GM23248 (cell line): ENCODE results near the gene GPHA2. TPM values are rescaled to one million over a fixed set of nuclear protein-coding genes. Genes with fewer than 3 reads are reported as not detected.

Source experiments
- DNase-seq: peaks from one replicate; pipeline ENCODE4 v3.0.0-alpha.2; 2015
- H2AFZ ChIP-seq: fragments of 200-600 bp; sonication (generic); 2 replicates; pipeline ENCODE4 v1.6.1; 2016; ENCODE audit warnings: antibody characterized with exemption
- H3F3A ChIP-seq: fragments of 200-600 bp; sonication (generic); 2 replicates; pipeline ENCODE4 v1.6.1; 2016; ENCODE audit warnings: mild to moderate bottlenecking, antibody characterized with exemption, mixed run types; ENCODE audit not compliant: insufficient read depth
- H3K27ac ChIP-seq: fragments of 200-600 bp; sonication (generic); 2 replicates; pipeline ENCODE4 v1.5.1; 2016; ENCODE audit warnings: mild to moderate bottlenecking
- H3K27me3 ChIP-seq: fragments of 200-600 bp; sonication (generic); replicated peaks from 2 replicates; pipeline ENCODE4 v1.6.1; 2016; ENCODE audit warnings: mild to moderate bottlenecking; ENCODE audit not compliant: insufficient read depth
- H3K36me3 ChIP-seq: fragments of 200-600 bp; sonication (generic); 2 replicates; pipeline ENCODE4 v1.6.1; 2016; ENCODE audit warnings: low read depth, mild to moderate bottlenecking
- H3K4me1 ChIP-seq: fragments of 200-600 bp; sonication (generic); 2 replicates; pipeline ENCODE4 v1.6.1; 2016; ENCODE audit warnings: mild to moderate bottlenecking; ENCODE audit not compliant: insufficient read depth
- H3K4me2 ChIP-seq: fragments of 200-600 bp; sonication (generic); one replicate; pipeline ENCODE4 v1.6.1; 2016; ENCODE audit warnings: mild to moderate bottlenecking; ENCODE audit not compliant: unreplicated experiment
- H3K4me3 ChIP-seq: fragments of 200-600 bp; sonication (generic); 2 replicates; pipeline ENCODE4 v1.5.1; 2016; ENCODE audit warnings: mild to moderate bottlenecking
- H3K79me2 ChIP-seq: fragments of 200-600 bp; sonication (generic); 2 replicates; pipeline ENCODE4 v1.6.1; 2016; ENCODE audit warnings: mild to moderate bottlenecking; ENCODE audit not compliant: insufficient read depth
- H3K9ac ChIP-seq: fragments of 200-600 bp; sonication (generic); 2 replicates; pipeline ENCODE4 v1.6.1; 2016; ENCODE audit warnings: mild to moderate bottlenecking
- H3K9me2 ChIP-seq: fragments of 200-600 bp; sonication (generic); 2 replicates; pipeline ENCODE4 v1.6.1; 2016; ENCODE audit warnings: mixed run types, mild to moderate bottlenecking, moderate library complexity; ENCODE audit not compliant: insufficient read depth
- H3K9me3 ChIP-seq: fragments of 200-600 bp; sonication (generic); one replicate; pipeline ENCODE4 v1.6.1; 2017; ENCODE audit warnings: low read depth
- H4K20me1 ChIP-seq: fragments of 200-600 bp; sonication (generic); 2 replicates; pipeline ENCODE4 v1.6.0; 2016; ENCODE audit not compliant: insufficient read depth
- EZH2 ChIP-seq: fragments of 200-600 bp; sonication (generic); IDR thresholded peaks from 2 replicates; pipeline ENCODE4 v1.6.1; 2018; ENCODE audit warnings: antibody characterized with exemption, mild to moderate bottlenecking; ENCODE audit not compliant: insufficient read depth, poor library complexity, severe bottlenecking
- EZH2phosphoT487 ChIP-seq: fragments of 200-600 bp; sonication (generic); IDR thresholded peaks from 2 replicates; pipeline ENCODE4 v1.6.1; 2018; ENCODE audit warnings: antibody characterized with exemption, moderate library complexity, mild to moderate bottlenecking, low read depth; ENCODE audit not compliant: insufficient read depth
- WGBS, 2 experiments: methylation state at CpG; one replicate each; pipeline ENCODE4 v1.1.6; 2015 to 2017; ENCODE audit warnings: low lambda C conversion rate in 2 of 2, low coverage in 1 of 2; ENCODE audit errors: missing lambda C conversion rate in 2 of 2; 5-methylcytosine and 5-hydroxymethylcytosine counted together
- in situ Hi-C: fragments of 300-500 bp; cut with MboI; formaldehyde crosslinking; loops from 2 replicates; pipeline ENCODE4 v1.15.0; 2020
- polyA plus RNA-seq: library from polyadenylated mRNA; unstranded; fragments of >200 nt; fragmentation: Nextera tagmentation; extraction: Ambion mirVana; gene quantifications from 2 replicates; pipeline ENCODE4 v1.2.1, GENCODE V29; 2016
- total RNA-seq: library from RNA; depleted of rRNA; stranded (reverse); fragments of >200 nt; shearing (Covaris generic); gene quantifications from 2 replicates; pipeline ENCODE4 v1.2.3, GENCODE V29; 2014

Gene GPHA2
- total and polyA plus RNA-seq, 2 experiments from 2014 or later, result not detected

DNA sequence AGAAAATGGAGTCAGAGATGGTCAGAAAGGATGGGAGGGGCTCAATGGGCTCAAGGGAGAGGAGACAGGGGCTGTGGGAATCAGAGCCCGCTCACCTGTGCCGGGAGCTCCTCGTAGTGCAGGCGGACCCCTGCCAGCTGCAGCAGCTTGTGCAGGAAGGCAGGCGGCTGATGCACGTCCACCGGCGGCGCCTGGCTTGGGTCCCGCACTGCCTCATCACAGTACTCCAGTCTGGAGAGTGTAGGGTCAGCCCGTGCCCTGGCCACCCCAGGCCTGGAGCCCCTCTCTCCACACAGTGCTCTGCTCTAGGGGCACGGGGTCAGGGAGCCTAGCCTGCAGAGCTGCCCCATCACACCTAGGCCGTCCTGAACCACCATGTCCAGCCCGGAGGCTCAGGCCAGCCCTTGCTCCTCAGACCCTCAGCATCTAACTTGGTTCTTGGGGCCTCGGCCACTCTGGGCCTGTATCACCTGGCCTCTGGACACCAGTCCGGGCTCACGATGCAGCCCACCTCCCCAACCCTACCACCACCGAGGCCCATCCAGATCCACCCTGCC, 22.4 kb downstream of the GPHA2 start:
- Histone ChIP-seq H3K4me3 (no peak overlapping the region), H3K4me1 (peaks cover 6% of the 10 kb centered on the region; the same call in 1 of the 2 replicates), H4K20me1 (no peaks in the 10 kb centered on the region), H2AFZ (no peak overlapping the region), H3F3A (peaks cover 8% of the 10 kb centered on the region), H3K9me3 (no peaks in the 10 kb centered on the region), H3K79me2 (peaks cover 19% of the 10 kb centered on the region), H3K36me3 (no peaks in the 10 kb centered on the region; the same call in 1 of the 2 replicates), H3K27ac (no peak overlapping the region), H3K4me2 (no peak overlapping the region), H3K9ac (no peak overlapping the region), H3K9me2 (no peaks in the 10 kb centered on the region), H3K27me3 (no peaks in the 10 kb centered on the region)
- WGBS, 2 experiments, result 80 to 84% methylated on average over 16 to 17 of the region's 18 CpGs
- in situ Hi-C loops, result no loop called here
- no peak for TF ChIP-seq EZH2
- no peak for TF ChIP-seq EZH2phosphoT487
- no peak for DNase-seq

DNA sequence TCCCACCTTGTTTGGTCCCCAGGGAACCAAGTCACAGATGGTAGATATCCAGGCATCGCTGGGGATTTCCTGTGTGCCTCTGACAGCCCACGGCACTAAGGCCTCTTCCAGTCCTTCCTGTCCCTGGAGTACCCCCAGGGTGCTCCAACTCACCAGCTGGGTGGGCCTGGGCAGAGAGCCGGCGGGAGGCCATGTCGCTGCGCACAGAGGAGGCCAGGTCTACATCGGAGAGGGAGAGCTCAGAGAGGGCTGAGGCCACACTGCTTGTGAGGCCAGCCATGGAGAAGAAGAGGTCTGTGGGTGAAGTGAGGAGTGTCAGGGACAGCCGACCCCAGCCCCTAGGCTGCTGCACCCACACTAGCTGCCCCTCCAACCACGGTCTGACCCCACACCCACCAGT, 24.0 kb downstream of the GPHA2 start:
- Histone ChIP-seq H3K9me2 (no peaks in the 10 kb centered on the region), H2AFZ (no peak overlapping the region), H3K9me3 (no peaks in the 10 kb centered on the region), H3K4me1 (no peaks in the 10 kb centered on the region), H3K9ac (no peak overlapping the region), H3K4me2 (no peak overlapping the region), H3K27me3 (no peaks in the 10 kb centered on the region), H3K79me2 (peaks cover 17% of the 10 kb centered on the region), H3K27ac (no peak overlapping the region), H3K4me3 (no peak overlapping the region), H4K20me1 (no peaks in the 10 kb centered on the region), H3K36me3 (no peaks in the 10 kb centered on the region; the same call in 1 of the 2 replicates), H3F3A (no peaks in the 10 kb centered on the region)
- no peak for TF ChIP-seq EZH2
- TF ChIP-seq EZH2phosphoT487, result no peak
- in situ Hi-C loops, result no loop called here
- 95 to 98% methylated on average over 9 of the region's 9 CpGs for WGBS, 2 experiments
- DNase-seq, result no peak

DNA sequence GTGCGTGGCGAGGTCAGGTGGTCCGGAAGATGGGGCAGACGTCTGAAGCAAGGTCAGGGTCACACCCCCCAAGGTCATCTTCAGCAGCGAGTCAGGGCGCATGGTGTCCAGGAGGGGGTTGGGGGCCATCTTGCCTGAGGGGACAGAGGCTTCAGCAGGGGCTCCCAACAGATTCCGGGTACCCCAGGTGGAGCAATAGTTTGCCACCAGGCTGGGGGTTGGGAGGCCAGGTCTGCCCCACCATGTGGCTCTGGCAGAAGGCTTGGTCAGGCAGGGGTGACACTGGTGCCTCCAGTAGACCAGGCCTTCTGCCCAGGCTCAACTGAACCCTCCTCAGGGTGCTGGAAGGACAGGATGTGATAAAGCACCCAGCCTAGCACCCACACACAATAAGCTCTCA, 24.6 kb downstream of the GPHA2 start:
- Histone ChIP-seq H2AFZ (no peak overlapping the region), H3K79me2 (peaks cover 11% of the 10 kb centered on the region), H3K4me3 (no peak overlapping the region), H3K4me1 (no peaks in the 10 kb centered on the region), H3K9ac (no peak overlapping the region), H3K9me2 (no peaks in the 10 kb centered on the region), H3K27me3 (no peaks in the 10 kb centered on the region), H3K9me3 (no peaks in the 10 kb centered on the region), H3K4me2 (no peak overlapping the region), H3K36me3 (no peaks in the 10 kb centered on the region; the same call in 1 of the 2 replicates), H4K20me1 (no peaks in the 10 kb centered on the region), H3F3A (no peaks in the 10 kb centered on the region), H3K27ac (no peak overlapping the region)
- TF ChIP-seq EZH2 (no peak), EZH2phosphoT487 (no peak)
- no peak for DNase-seq
- in situ Hi-C loops, result no loop called here
- WGBS, 2 experiments, result 91 to 95% methylated on average over 7 of the region's 7 CpGs

DNA sequence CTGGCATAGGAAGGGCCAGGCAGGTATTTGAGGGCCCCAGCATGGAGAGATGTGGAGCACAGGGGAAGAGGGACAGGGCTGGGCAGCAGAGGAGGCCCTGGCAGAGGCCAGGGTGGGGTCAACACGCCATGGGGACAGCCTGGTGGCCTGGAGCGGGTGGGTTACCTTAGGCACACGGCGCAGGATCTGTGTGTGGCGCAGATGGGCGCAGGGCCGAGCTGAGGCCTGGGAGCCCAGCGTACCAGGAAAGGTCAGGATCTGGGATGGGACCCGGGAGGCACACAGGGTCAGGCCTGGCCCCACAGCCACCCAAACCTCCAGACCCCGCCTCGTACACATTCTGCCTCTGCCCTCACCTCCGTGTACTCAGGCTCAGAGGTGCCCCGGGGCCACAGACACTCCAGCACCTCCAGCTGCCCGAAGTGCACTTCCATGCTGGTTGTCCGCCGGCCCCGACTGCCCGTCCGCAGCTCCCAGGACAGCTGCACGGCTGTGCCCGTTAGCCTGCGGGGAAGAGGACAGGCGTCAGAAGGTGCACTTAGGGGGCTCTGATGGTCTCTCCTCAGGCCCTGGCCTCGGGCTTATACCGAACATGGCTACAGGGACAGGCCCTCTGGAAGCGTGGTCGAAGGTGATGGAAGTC, 25.1 kb downstream of the GPHA2 start:
- H3K27ac ChIP-seq, result no peak overlapping the region
- H3F3A ChIP-seq, result no peaks in the 10 kb centered on the region
- H3K9me3 ChIP-seq, result no peaks in the 10 kb centered on the region
- peaks cover 6% of the 10 kb centered on the region for H3K79me2 ChIP-seq
- no peak for DNase-seq
- H3K9ac ChIP-seq, result no peak overlapping the region
- no peak for TF ChIP-seq EZH2
- TF ChIP-seq EZH2phosphoT487, result no peak
- 88 to 90% methylated on average over 16 to 25 of the region's 27 CpGs for WGBS, 2 experiments
- no peak overlapping the region for H2AFZ ChIP-seq
- H3K4me1 ChIP-seq, result no peaks in the 10 kb centered on the region
- H4K20me1 ChIP-seq, result no peaks in the 10 kb centered on the region
- H3K4me2 ChIP-seq, result no peak overlapping the region
- in situ Hi-C loops, result no loop called here
- no peak overlapping the region for H3K4me3 ChIP-seq
- H3K36me3 ChIP-seq, result no peaks in the 10 kb centered on the region; the same call in 1 of the 2 replicates
- H3K9me2 ChIP-seq, result no peaks in the 10 kb centered on the region
- H3K27me3 ChIP-seq, result no peaks in the 10 kb centered on the region
